Dendritic cell treated with granulocyte-macrophage colony-stimulating factor and Interleukin-4, amounts not matched to agents 40 ng/mL and 50 ng/mL, for 4 days (primary cell): ENCODE data around the gene THAP6.
"Not testable (repeated sequence)": the region's sequence is repeated elsewhere in the genome, so short reads cannot be mapped to it uniquely, and the experiment has no call there.

Experiments
- H3K27ac Mint-ChIP-seq: one replicate; pipeline ENCODE4 v1.8.0; 2022; ENCODE audit warnings: mild to moderate bottlenecking, mixed read lengths
- H3K27me3 Mint-ChIP-seq: one replicate; pipeline ENCODE4 v1.8.0; 2022; ENCODE audit warnings: mild to moderate bottlenecking, mixed read lengths
- H3K36me3 Mint-ChIP-seq: one replicate; pipeline ENCODE4 v1.8.0; 2022; ENCODE audit warnings: low read depth, mixed read lengths
- H3K4me1 Mint-ChIP-seq: one replicate; pipeline ENCODE4 v1.8.0; 2022; ENCODE audit warnings: low read depth, mixed read lengths
- H3K4me3 Mint-ChIP-seq: one replicate; pipeline ENCODE4 v1.8.0; 2022; ENCODE audit warnings: mild to moderate bottlenecking, moderate library complexity, mixed read lengths
- H3K9me3 Mint-ChIP-seq: one replicate; pipeline ENCODE4 v1.8.0; 2022; ENCODE audit warnings: mixed read lengths
- intact Hi-C: fragments of 100-400 bp; cut with micrococcal nuclease; formaldehyde crosslinking; loops from one replicate; pipeline ENCODE4 v1.15.0; 2022

The THAP6 gene

GRCh38 chr4:75509592-75509991 lies 4.7 kb upstream of the THAP6 start:
- peaks cover 58% of the 10 kb centered on the region for H3K36me3 Mint-ChIP-seq
- peaks cover 11% of the 10 kb centered on the region for H3K9me3 Mint-ChIP-seq
- H3K4me3 Mint-ChIP-seq, intact Hi-C loops, H3K27me3 Mint-ChIP-seq, H3K27ac Mint-ChIP-seq: not testable (repeated sequence)
- peaks cover 31% of the 10 kb centered on the region for H3K4me1 Mint-ChIP-seq

GRCh38 chr4:75511841-75512240 lies 2.4 kb upstream of the THAP6 start:
- intact Hi-C loops = loop anchor here (5.0 kb wide), 1 partner anchor 160 kb away; the partner anchor contains the start of gene G3BP2
- peaks cover 31% of the 10 kb centered on the region for H3K4me1 Mint-ChIP-seq
- no peak overlapping the region for H3K27ac Mint-ChIP-seq
- H3K4me3 Mint-ChIP-seq = no peak overlapping the region
- peaks cover 44% of the 10 kb centered on the region for H3K36me3 Mint-ChIP-seq
- H3K27me3 Mint-ChIP-seq = no peaks in the 10 kb centered on the region
- peaks cover 11% of the 10 kb centered on the region for H3K9me3 Mint-ChIP-seq

GRCh38 chr4:75512386-75513211 lies 1.7 kb upstream of the THAP6 start:
- H3K4me3 Mint-ChIP-seq = no peak overlapping the region
- H3K36me3 Mint-ChIP-seq = peaks cover 44% of the 10 kb centered on the region
- intact Hi-C loops = loop anchor here (5.0 kb wide), 1 partner anchor 160 kb away; the partner anchor contains the start of gene G3BP2
- no peak overlapping the region for H3K27ac Mint-ChIP-seq
- no peaks in the 10 kb centered on the region for H3K27me3 Mint-ChIP-seq
- H3K4me1 Mint-ChIP-seq = peaks cover 29% of the 10 kb centered on the region
- peaks cover 11% of the 10 kb centered on the region for H3K9me3 Mint-ChIP-seq

- Mint-ChIP-seq H3K27me3 (no peaks in the 10 kb centered on the region), H3K4me1 (peaks cover 29% of the 10 kb centered on the region), H3K36me3 (peaks cover 43% of the 10 kb centered on the region), H3K4me3 (no peak overlapping the region), H3K27ac (no peak overlapping the region), H3K9me3 (peaks cover 11% of the 10 kb centered on the region)
- intact Hi-C loops = loop anchor here (1.0 to 5.0 kb wide), 3 partner anchors 19 to 211 kb away; partner anchors contain the start of genes G3BP2 and USO1
These were observed 645 bp upstream of the THAP6 start for GRCh38 chr4:75513526-75514130.

- peaks cover 2% of the 10 kb centered on the region for H3K9me3 Mint-ChIP-seq
- H3K36me3 Mint-ChIP-seq = peaks cover 46% of the 10 kb centered on the region
- no peak overlapping the region for H3K4me3 Mint-ChIP-seq
- H3K4me1 Mint-ChIP-seq = peaks cover 18% of the 10 kb centered on the region
- H3K27ac Mint-ChIP-seq = no peak overlapping the region
- intact Hi-C loops = loop anchor here (1.0 to 5.0 kb wide), 3 partner anchors 20 to 209 kb away; partner anchors contain the start of genes G3BP2 and USO1
- H3K27me3 Mint-ChIP-seq = no peaks in the 10 kb centered on the region
These were observed 808 bp downstream of the THAP6 start for GRCh38 chr4:75514949-75515612.

- no peak overlapping the region for H3K27ac Mint-ChIP-seq
- no peak overlapping the region for H3K4me3 Mint-ChIP-seq
These were observed 1.9 kb downstream of the THAP6 start for GRCh38 chr4:75516144-75516543.

GRCh38 chr4:75519452-75519851 lies 5.2 kb downstream of the THAP6 start:
- intact Hi-C loops, H3K27me3 Mint-ChIP-seq, H3K27ac Mint-ChIP-seq, H3K4me3 Mint-ChIP-seq, H3K9me3 Mint-ChIP-seq: not testable (repeated sequence)
- H3K36me3 Mint-ChIP-seq = peaks cover 68% of the 10 kb centered on the region
- H3K4me1 Mint-ChIP-seq = peaks cover 25% of the 10 kb centered on the region

More at GRCh38 chr4:75516144-75516543, 1.9 kb downstream of the THAP6 start:
- no peaks in the 10 kb centered on the region for H3K27me3 Mint-ChIP-seq
- intact Hi-C loops = no loop called here
- H3K4me1 Mint-ChIP-seq = peaks cover 15% of the 10 kb centered on the region
- no peaks in the 10 kb centered on the region for H3K9me3 Mint-ChIP-seq
- peaks cover 52% of the 10 kb centered on the region for H3K36me3 Mint-ChIP-seq

- no peaks in the 10 kb centered on the region for H3K27me3 Mint-ChIP-seq
- H3K36me3 Mint-ChIP-seq = peaks cover 71% of the 10 kb centered on the region
- H3K9me3 Mint-ChIP-seq = no peaks in the 10 kb centered on the region
- intact Hi-C loops = no loop called here
- peaks cover 18% of the 10 kb centered on the region for H3K4me1 Mint-ChIP-seq
- no peak overlapping the region for H3K4me3 Mint-ChIP-seq
- no peak overlapping the region for H3K27ac Mint-ChIP-seq
These were observed 10.8 kb downstream of the THAP6 start for GRCh38 chr4:75525086-75525485.

GRCh38 chr4:75525910-75526309 lies 11.6 kb downstream of the THAP6 start:
- intact Hi-C loops = no loop called here

GRCh38 chr4:75527482-75527881 lies 13.2 kb downstream of the THAP6 start:
- intact Hi-C loops = no loop called here
- H3K4me1 Mint-ChIP-seq = peaks cover 9% of the 10 kb centered on the region
- H3K4me3 Mint-ChIP-seq = no peak overlapping the region
- no peak overlapping the region for H3K27ac Mint-ChIP-seq
- no peaks in the 10 kb centered on the region for H3K27me3 Mint-ChIP-seq
- H3K36me3 Mint-ChIP-seq = peaks cover 79% of the 10 kb centered on the region
- H3K9me3 Mint-ChIP-seq = peaks cover 21% of the 10 kb centered on the region

More at GRCh38 chr4:75525910-75526309, 11.6 kb downstream of the THAP6 start:
- Mint-ChIP-seq H3K27me3 (no peaks in the 10 kb centered on the region), H3K36me3 (peaks cover 74% of the 10 kb centered on the region), H3K4me3 (no peak overlapping the region), H3K9me3 (peaks cover 5% of the 10 kb centered on the region), H3K4me1 (peaks cover 13% of the 10 kb centered on the region), H3K27ac (no peak overlapping the region)

GRCh38 chr4:75530556-75531322 lies 16.5 kb downstream of the THAP6 start:
- peaks cover 34% of the 10 kb centered on the region for H3K9me3 Mint-ChIP-seq
- H3K4me1 Mint-ChIP-seq = no peaks in the 10 kb centered on the region
- no peaks in the 10 kb centered on the region for H3K27me3 Mint-ChIP-seq
- H3K27ac Mint-ChIP-seq = no peak overlapping the region
- no peak overlapping the region for H3K4me3 Mint-ChIP-seq
- intact Hi-C loops = no loop called here
- H3K36me3 Mint-ChIP-seq = peaks cover 59% of the 10 kb centered on the region

- intact Hi-C loops, H3K4me3 Mint-ChIP-seq, H3K4me1 Mint-ChIP-seq, H3K27ac Mint-ChIP-seq, H3K27me3 Mint-ChIP-seq: not testable (repeated sequence)
- H3K36me3 Mint-ChIP-seq = peaks cover 50% of the 10 kb centered on the region
- peaks cover 38% of the 10 kb centered on the region for H3K9me3 Mint-ChIP-seq
These were observed 17.4 kb downstream of the THAP6 start for GRCh38 chr4:75531536-75532143.

- peaks cover 41% of the 10 kb centered on the region for H3K36me3 Mint-ChIP-seq
- H3K27ac Mint-ChIP-seq, intact Hi-C loops, H3K27me3 Mint-ChIP-seq, H3K4me1 Mint-ChIP-seq, H3K4me3 Mint-ChIP-seq: not testable (repeated sequence)
- H3K9me3 Mint-ChIP-seq = peaks cover 44% of the 10 kb centered on the region
These were observed 19.1 kb downstream of the THAP6 start for GRCh38 chr4:75533339-75533887.
